ENCODE measurements around the gene GSTA5. TPM values are rescaled to one million over a fixed set of nuclear protein-coding genes. Genes with fewer than 3 reads are reported as not detected.
"Not testable (repeated sequence)": the region's sequence is repeated elsewhere in the genome, so short reads cannot be mapped to it uniquely, and the experiment has no call there.

Gene GSTA5
- total RNA-seq, 1 donor from 2014 or later, result not detected

GRCh38 chr6:52871621-52872020 is 31.0 kb upstream of the GSTA5 start:
- Mint-ChIP-seq H3K27me3 (ENCODE audit: unreplicated experiment) (no peaks in the 10 kb centered on the region), H3K9me3 (ENCODE audit: unreplicated experiment) (no peaks in the 10 kb centered on the region), H3K4me1 (ENCODE audit: unreplicated experiment) (no peaks in the 10 kb centered on the region), H3K27ac (ENCODE audit: unreplicated experiment) (no peak overlapping the region), H3K4me3 (ENCODE audit: unreplicated experiment) (no peak overlapping the region), H3K36me3 (ENCODE audit: low read depth, unreplicated experiment) (no peaks in the 10 kb centered on the region)
- no peak for DNase-seq (ENCODE audit: low spot score)
- TF ChIP-seq CTCF (IDR thresholded peaks at IDR 0.05; ENCODE audit: unreplicated experiment), result no peak

GRCh38 chr6:52870335-52871091 is 29.9 kb upstream of the GSTA5 start:
- H3K9me3 Mint-ChIP-seq (ENCODE audit: unreplicated experiment); H3K36me3 Mint-ChIP-seq (ENCODE audit: low read depth, unreplicated experiment); DNase-seq (ENCODE audit: low spot score); H3K4me3 Mint-ChIP-seq (ENCODE audit: unreplicated experiment); H3K27me3 Mint-ChIP-seq (ENCODE audit: unreplicated experiment); H3K27ac Mint-ChIP-seq (ENCODE audit: unreplicated experiment); H3K4me1 Mint-ChIP-seq (ENCODE audit: unreplicated experiment): not testable (repeated sequence)

DNA sequence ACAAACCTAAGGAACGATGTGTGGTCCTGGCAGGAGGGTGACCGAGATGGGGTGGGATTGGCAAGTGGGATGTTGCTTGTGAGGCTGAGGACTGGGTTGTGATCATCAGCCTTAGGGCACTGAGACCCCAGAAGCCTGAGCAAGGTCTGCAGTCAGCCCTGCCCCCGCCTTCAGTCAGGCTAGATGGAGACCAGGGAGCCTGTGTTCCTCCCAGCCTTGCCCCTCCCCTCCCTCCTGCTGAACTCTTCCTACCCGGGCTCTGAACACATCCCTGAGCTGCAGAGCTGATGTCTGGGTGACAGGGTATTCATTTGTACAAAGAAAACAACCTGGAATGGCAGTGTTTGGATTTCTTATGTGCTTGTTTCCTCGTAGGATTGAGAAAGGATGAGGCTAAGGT is 28.3 kb upstream of the GSTA5 start:
- not testable (repeated sequence) for H3K36me3 Mint-ChIP-seq (ENCODE audit: low read depth, unreplicated experiment); H3K4me3 Mint-ChIP-seq (ENCODE audit: unreplicated experiment); H3K27me3 Mint-ChIP-seq (ENCODE audit: unreplicated experiment); H3K9me3 Mint-ChIP-seq (ENCODE audit: unreplicated experiment); H3K4me1 Mint-ChIP-seq (ENCODE audit: unreplicated experiment); DNase-seq (ENCODE audit: low spot score); H3K27ac Mint-ChIP-seq (ENCODE audit: unreplicated experiment)

GRCh38 chr6:52868240-52868639 is 27.6 kb upstream of the GSTA5 start:
- Mint-ChIP-seq H3K9me3 (ENCODE audit: unreplicated experiment) (no peaks in the 10 kb centered on the region), H3K4me1 (ENCODE audit: unreplicated experiment) (no peaks in the 10 kb centered on the region), H3K27me3 (ENCODE audit: unreplicated experiment) (no peaks in the 10 kb centered on the region), H3K4me3 (ENCODE audit: unreplicated experiment) (no peak overlapping the region), H3K27ac (ENCODE audit: unreplicated experiment) (no peak overlapping the region), H3K36me3 (ENCODE audit: low read depth, unreplicated experiment) (no peaks in the 10 kb centered on the region)
- DNase-seq (ENCODE audit: low spot score), result no peak
- TF ChIP-seq CTCF (IDR thresholded peaks at IDR 0.05; ENCODE audit: unreplicated experiment), result no peak

GRCh38 chr6:52861151-52861550 is 20.5 kb upstream of the GSTA5 start:
- not testable (repeated sequence) for H3K27me3 Mint-ChIP-seq (ENCODE audit: unreplicated experiment); H3K4me1 Mint-ChIP-seq (ENCODE audit: unreplicated experiment); H3K36me3 Mint-ChIP-seq (ENCODE audit: low read depth, unreplicated experiment); DNase-seq (ENCODE audit: low spot score); H3K27ac Mint-ChIP-seq (ENCODE audit: unreplicated experiment); H3K4me3 Mint-ChIP-seq (ENCODE audit: unreplicated experiment); H3K9me3 Mint-ChIP-seq (ENCODE audit: unreplicated experiment)

DNA sequence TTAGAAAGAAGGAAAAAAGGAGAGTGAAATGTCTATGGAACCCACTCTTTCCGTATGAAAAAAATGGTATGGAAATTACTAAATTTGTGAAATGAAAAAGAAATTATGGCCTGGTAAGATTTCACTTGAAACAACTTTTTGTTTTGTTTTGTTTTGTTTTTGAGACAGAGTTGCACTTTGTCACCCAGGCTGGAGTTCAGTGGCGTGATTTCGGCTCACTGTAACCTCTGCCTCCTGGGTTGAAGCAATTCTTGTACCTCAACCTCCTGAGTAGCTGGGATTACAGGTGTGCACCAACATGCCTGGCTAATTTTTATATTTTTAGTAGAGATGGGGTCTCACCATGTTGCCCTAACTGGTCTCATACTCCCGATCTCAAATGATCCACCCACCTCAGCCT is 17.8 kb upstream of the GSTA5 start:
- H3K9me3 Mint-ChIP-seq (ENCODE audit: unreplicated experiment), result no peaks in the 10 kb centered on the region
- TF ChIP-seq CTCF (IDR thresholded peaks at IDR 0.05; ENCODE audit: unreplicated experiment), result no peak
- peaks cover 4% of the 10 kb centered on the region for H3K4me1 Mint-ChIP-seq (ENCODE audit: unreplicated experiment)

DNA sequence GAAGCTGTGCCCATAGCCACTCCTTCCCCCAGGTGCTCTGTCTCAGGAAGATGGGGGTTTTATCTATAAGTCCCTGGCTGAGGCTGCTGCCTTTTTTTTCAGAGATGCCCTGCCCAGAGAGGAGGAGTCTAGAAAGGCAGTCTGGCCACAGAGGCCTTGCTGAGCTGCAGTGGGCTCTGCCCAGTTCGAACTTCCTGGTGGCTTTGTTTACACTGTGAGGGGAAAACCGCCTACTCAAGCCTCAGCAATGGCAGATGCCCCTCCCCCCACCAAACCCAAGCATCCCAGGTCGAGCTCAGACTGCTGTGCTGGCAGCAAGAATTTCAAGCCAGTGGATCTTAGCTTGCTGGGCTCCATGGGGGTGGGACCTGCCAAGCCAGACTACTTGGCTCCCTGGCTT is 15.5 kb upstream of the GSTA5 start:
- H3K27ac Mint-ChIP-seq (ENCODE audit: unreplicated experiment); H3K36me3 Mint-ChIP-seq (ENCODE audit: low read depth, unreplicated experiment); H3K4me3 Mint-ChIP-seq (ENCODE audit: unreplicated experiment); H3K4me1 Mint-ChIP-seq (ENCODE audit: unreplicated experiment); H3K9me3 Mint-ChIP-seq (ENCODE audit: unreplicated experiment); H3K27me3 Mint-ChIP-seq (ENCODE audit: unreplicated experiment): not testable (repeated sequence)
- DNase-seq (ENCODE audit: low spot score), result peak; percentile 33

More for the DNA sequence above, 17.8 kb upstream of the GSTA5 start:
- Mint-ChIP-seq H3K27ac (ENCODE audit: unreplicated experiment) (no peak overlapping the region), H3K36me3 (ENCODE audit: low read depth, unreplicated experiment) (no peaks in the 10 kb centered on the region), H3K27me3 (ENCODE audit: unreplicated experiment) (no peaks in the 10 kb centered on the region), H3K4me3 (ENCODE audit: unreplicated experiment) (no peak overlapping the region)
- DNase-seq (ENCODE audit: low spot score), result no peak

Data from endothelial cell (in vitro differentiated cells).